ENCODE results near the gene OVCA2.
A peak's percentile ranks its signal among the peaks of the same experiment; 100 is the strongest.

Gene OVCA2

DNA sequence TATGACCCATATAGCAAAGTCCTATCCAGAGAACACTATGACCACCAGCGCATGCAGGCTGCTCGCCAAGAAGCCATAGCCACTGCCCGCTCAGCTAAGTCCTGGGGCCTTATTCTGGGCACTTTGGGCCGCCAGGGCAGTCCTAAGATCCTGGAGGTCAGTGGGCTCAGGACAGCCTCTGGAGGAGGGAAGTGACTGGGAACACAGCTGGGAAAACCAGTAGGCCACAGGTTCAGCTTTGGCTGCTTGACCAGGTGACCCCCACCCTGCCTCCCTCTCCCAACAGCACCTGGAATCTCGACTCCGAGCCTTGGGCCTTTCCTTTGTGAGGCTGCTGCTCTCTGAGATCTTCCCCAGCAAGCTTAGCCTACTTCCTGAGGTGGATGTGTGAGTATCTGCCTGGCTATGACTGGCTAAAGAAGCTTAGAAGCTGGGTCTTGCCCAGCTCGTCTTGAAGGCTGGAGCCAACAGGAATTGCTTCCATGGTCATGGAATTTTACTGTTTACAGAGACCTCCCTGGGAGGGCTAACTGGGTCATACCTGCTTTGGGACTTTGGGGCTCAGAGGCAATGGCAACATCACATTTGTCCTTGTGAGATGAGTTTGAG lies 1.5 kb upstream of the OVCA2 start:
- Histone ChIP-seq H3K36me3 (ENCODE audit: low read length) (no peaks in the 10 kb centered on the region), H3K27me3 (ENCODE audit: low read length) (no peaks in the 10 kb centered on the region), H3F3A (ENCODE audit: insufficient read depth) (no peaks in the 10 kb centered on the region; the same call in 1 of the 2 replicates), H3K4me3 (ENCODE audit: insufficient read depth, low read length, poor library complexity, severe bottlenecking) (no peak overlapping the region), H2AFZ (ENCODE audit: low read depth, low read length, severe bottlenecking) (no peak overlapping the region), H3K79me2 (ENCODE audit: insufficient read depth, low read length) (peaks cover 6% of the 10 kb centered on the region; the same call in 1 of the 2 replicates), H3K9me3 (ENCODE audit: insufficient read depth, low read length) (no peaks in the 10 kb centered on the region), H4K20me1 (ENCODE audit: low read depth, low read length) (no peaks in the 10 kb centered on the region), H3K9me2 (replicated peaks; ENCODE audit: insufficient read depth, low read length) (no peaks in the 10 kb centered on the region), H3K27ac (ENCODE audit: low read depth, low read length) (no peak overlapping the region), H3K4me2 (ENCODE audit: low read depth, low read length, poor library complexity, severe bottlenecking) (no peak overlapping the region), H3K9ac (ENCODE audit: low read length) (no peak overlapping the region)
- TF ChIP-seq EZH2phosphoT487 (conservative IDR thresholded peaks at IDR 0.05; ENCODE audit: low read length), result no peak
- TF ChIP-seq, protein P1, sequence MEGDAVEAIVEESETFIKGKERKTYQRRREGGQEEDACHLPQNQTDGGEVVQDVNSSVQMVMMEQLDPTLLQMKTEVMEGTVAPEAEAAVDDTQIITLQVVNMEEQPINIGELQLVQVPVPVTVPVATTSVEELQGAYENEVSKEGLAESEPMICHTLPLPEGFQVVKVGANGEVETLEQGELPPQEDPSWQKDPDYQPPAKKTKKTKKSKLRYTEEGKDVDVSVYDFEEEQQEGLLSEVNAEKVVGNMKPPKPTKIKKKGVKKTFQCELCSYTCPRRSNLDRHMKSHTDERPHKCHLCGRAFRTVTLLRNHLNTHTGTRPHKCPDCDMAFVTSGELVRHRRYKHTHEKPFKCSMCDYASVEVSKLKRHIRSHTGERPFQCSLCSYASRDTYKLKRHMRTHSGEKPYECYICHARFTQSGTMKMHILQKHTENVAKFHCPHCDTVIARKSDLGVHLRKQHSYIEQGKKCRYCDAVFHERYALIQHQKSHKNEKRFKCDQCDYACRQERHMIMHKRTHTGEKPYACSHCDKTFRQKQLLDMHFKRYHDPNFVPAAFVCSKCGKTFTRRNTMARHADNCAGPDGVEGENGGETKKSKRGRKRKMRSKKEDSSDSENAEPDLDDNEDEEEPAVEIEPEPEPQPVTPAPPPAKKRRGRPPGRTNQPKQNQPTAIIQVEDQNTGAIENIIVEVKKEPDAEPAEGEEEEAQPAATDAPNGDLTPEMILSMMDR (IDR thresholded peaks at IDR 0.05; ENCODE audit: insufficient read depth, low read length, poor library complexity, severe bottlenecking), result no peak

DNA sequence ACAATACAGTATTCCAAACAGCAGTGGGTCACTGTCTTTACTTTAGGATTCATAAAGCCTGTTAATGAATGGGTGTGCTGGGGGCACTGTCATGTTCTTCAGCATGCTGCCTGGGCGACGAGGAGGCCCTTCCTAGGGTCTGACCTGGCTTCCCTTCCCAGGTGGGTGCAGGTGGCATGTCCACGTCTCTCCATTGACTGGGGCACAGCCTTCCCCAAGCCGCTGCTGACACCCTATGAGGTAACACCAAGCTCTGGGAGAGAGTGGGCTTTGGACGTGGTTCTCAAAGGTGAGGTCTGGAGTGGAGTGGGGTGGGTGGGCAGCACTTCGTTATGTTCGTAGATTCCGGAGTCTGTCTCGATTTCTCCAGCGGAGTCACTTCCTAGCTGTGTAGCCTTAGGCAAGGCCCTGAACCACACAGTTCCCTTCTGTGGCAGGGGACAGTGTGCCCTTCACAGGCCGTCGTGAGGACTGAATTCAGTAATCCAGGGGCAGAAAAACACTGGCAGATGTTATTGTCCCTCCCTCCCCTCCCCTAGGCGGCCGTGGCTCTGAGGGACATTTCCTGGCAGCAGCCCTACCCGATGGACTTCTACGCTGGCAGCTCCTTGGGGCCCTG lies 771 bp upstream of the OVCA2 start:
- peak overlapping the region; percentile 75; the same call in 1 of the 2 replicates for H3K9ac ChIP-seq (ENCODE audit: low read length)
- H3K9me3 ChIP-seq (ENCODE audit: insufficient read depth, low read length), result no peaks in the 10 kb centered on the region
- H3K4me2 ChIP-seq (ENCODE audit: low read depth, low read length, poor library complexity, severe bottlenecking), result peak overlapping the region; percentile 67
- H3K27me3 ChIP-seq (ENCODE audit: low read length), result no peaks in the 10 kb centered on the region
- H3F3A ChIP-seq (ENCODE audit: insufficient read depth), result no peaks in the 10 kb centered on the region; the same call in 1 of the 2 replicates
- H3K4me3 ChIP-seq (ENCODE audit: insufficient read depth, low read length, poor library complexity, severe bottlenecking), result peak overlapping the region; percentile 50
- no peaks in the 10 kb centered on the region for H3K36me3 ChIP-seq (ENCODE audit: low read length)
- TF ChIP-seq EZH2phosphoT487 (conservative IDR thresholded peaks at IDR 0.05; ENCODE audit: low read length), result no peak
- TF ChIP-seq, protein P1 (IDR thresholded peaks at IDR 0.05; ENCODE audit: insufficient read depth, low read length, poor library complexity, severe bottlenecking), result no peak
- H2AFZ ChIP-seq (ENCODE audit: low read depth, low read length, severe bottlenecking), result peak overlapping the region; percentile 52
- H4K20me1 ChIP-seq (ENCODE audit: low read depth, low read length), result no peaks in the 10 kb centered on the region
- H3K9me2 ChIP-seq (replicated peaks; ENCODE audit: insufficient read depth, low read length), result no peaks in the 10 kb centered on the region
- no peak overlapping the region for H3K27ac ChIP-seq (ENCODE audit: low read depth, low read length)
- peaks cover 6% of the 10 kb centered on the region; the same call in 1 of the 2 replicates for H3K79me2 ChIP-seq (ENCODE audit: insufficient read depth, low read length)

DNA sequence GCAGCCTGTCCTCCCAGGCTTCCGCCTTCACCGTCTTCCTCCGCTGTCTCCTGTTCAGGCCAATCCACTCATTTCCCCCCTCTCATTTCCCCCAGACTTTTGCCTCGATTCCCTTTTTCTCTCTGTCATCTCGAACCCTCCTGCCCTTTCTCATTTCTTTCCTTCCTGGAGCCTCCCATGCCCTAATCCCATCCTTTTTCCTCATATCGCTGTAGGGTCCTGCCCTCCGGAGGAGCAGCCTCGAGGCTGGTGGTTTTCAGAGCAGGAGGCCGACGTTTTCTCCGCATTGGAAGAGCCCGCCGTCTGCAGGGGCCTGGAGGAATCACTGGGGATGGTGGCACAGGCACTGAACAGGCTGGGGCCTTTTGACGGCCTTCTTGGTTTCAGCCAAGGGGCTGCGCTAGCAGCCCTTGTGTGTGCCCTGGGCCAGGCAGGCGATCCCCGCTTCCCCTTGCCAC lies 597 bp downstream of the OVCA2 start:
- Histone ChIP-seq H3F3A (ENCODE audit: insufficient read depth) (no peaks in the 10 kb centered on the region; the same call in 1 of the 2 replicates), H3K36me3 (ENCODE audit: low read length) (no peaks in the 10 kb centered on the region), H3K4me3 (ENCODE audit: insufficient read depth, low read length, poor library complexity, severe bottlenecking) (peak overlapping the region; percentile 64), H3K4me2 (ENCODE audit: low read depth, low read length, poor library complexity, severe bottlenecking) (peak overlapping the region; percentile 93), H2AFZ (ENCODE audit: low read depth, low read length, severe bottlenecking) (peak overlapping the region; percentile 85), H3K27me3 (ENCODE audit: low read length) (no peaks in the 10 kb centered on the region), H4K20me1 (ENCODE audit: low read depth, low read length) (no peaks in the 10 kb centered on the region), H3K9me3 (ENCODE audit: insufficient read depth, low read length) (no peaks in the 10 kb centered on the region), H3K9ac (ENCODE audit: low read length) (peak overlapping the region; percentile 75), H3K79me2 (ENCODE audit: insufficient read depth, low read length) (peaks cover 6% of the 10 kb centered on the region; the same call in 1 of the 2 replicates), H3K9me2 (replicated peaks; ENCODE audit: insufficient read depth, low read length) (no peaks in the 10 kb centered on the region), H3K27ac (ENCODE audit: low read depth, low read length) (peak overlapping the region; percentile 39)
- no peak for TF ChIP-seq EZH2phosphoT487 (conservative IDR thresholded peaks at IDR 0.05; ENCODE audit: low read length)
- TF ChIP-seq, protein P1 (IDR thresholded peaks at IDR 0.05; ENCODE audit: insufficient read depth, low read length, poor library complexity, severe bottlenecking), result no peak

All from SU-DHL-6 (cell line).